ENCODE results near the gene CACNG8. TPM values are rescaled to one million over a fixed set of nuclear protein-coding genes. Genes with fewer than 3 reads are reported as not detected.

The CACNG8 gene
- total RNA-seq, 4 donors from 2014 or later = 0.04 to 0.16 TPM; not detected in 2

DNA sequence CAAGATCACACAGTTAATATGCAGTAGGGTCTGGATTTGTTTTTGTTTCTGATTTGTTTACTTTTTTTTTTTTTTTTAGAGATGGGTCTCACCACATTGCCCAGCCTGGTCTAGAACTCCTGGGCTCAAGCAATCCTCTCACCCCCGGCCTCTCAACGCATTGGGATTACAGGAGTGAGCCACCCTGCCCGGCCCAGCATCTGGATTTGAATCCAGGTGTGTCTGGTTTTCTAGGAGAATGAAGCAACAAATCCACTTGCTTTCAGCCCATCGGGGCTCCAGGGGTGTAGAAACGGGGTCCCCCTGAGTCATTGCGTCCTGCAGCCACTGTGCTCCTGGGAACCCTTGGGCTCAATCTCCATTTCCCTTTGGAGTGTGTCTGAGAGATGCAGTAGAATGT is 6.6 kb downstream of the CACNG8 start:
- no peaks in the 10 kb centered on the region for H3K9me3 ChIP-seq
- no peak for TF ChIP-seq POLR2AphosphoS5 (IDR thresholded peaks at IDR 0.05)
- TF ChIP-seq, protein P1, sequence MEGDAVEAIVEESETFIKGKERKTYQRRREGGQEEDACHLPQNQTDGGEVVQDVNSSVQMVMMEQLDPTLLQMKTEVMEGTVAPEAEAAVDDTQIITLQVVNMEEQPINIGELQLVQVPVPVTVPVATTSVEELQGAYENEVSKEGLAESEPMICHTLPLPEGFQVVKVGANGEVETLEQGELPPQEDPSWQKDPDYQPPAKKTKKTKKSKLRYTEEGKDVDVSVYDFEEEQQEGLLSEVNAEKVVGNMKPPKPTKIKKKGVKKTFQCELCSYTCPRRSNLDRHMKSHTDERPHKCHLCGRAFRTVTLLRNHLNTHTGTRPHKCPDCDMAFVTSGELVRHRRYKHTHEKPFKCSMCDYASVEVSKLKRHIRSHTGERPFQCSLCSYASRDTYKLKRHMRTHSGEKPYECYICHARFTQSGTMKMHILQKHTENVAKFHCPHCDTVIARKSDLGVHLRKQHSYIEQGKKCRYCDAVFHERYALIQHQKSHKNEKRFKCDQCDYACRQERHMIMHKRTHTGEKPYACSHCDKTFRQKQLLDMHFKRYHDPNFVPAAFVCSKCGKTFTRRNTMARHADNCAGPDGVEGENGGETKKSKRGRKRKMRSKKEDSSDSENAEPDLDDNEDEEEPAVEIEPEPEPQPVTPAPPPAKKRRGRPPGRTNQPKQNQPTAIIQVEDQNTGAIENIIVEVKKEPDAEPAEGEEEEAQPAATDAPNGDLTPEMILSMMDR (IDR thresholded peaks at IDR 0.05) = no peak
- no peak for TF ChIP-seq EP300 (IDR thresholded peaks at IDR 0.05)
- TF ChIP-seq POLR2A (IDR thresholded peaks at IDR 0.05) = no peak
- H3K4me3 ChIP-seq = no peak overlapping the region
- no peak for ATAC-seq
- H3K36me3 ChIP-seq = no peaks in the 10 kb centered on the region
- peaks cover 91% of the 10 kb centered on the region for H3K27me3 ChIP-seq
- WGBS, 2 donors (ENCODE audit: low coverage in 1 of 2) = 83 to 100% methylated on average over 1 to 3 of the region's 6 CpGs
- H3K27ac ChIP-seq = no peak overlapping the region
- no peaks in the 10 kb centered on the region for H3K4me1 ChIP-seq

DNA sequence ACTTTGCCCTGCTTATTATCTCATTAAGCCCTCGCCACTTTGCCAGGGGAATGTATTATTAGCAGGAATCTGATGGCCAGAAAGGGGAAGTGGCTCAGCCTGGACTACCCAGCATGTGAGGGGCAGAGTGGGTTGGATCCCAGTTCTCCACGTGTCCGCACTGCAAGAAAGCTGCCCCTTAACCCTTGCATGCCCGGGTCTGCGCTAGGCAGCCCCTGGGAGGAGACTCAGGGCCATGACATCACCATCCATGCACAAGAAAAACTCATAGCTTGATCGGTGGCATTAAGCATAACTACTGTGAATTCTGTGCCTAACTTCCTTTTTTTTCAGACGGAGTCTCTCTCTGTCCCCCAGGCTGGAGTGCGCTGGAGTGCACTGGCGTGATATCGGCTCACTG is 8.9 kb downstream of the CACNG8 start:
- 63% methylated on average over 5 of the region's 10 CpGs; no CpG with 5 or more reads in 1 of the 2 donors for WGBS, 2 donors (ENCODE audit: low coverage in 1 of 2)
- ATAC-seq = no peak
- TF ChIP-seq POLR2AphosphoS5 (IDR thresholded peaks at IDR 0.05) (no peak), POLR2A (IDR thresholded peaks at IDR 0.05) (no peak), EP300 (IDR thresholded peaks at IDR 0.05) (no peak)
- TF ChIP-seq, protein P1 (IDR thresholded peaks at IDR 0.05) = no peak
- H3K4me1 ChIP-seq = no peaks in the 10 kb centered on the region
- no peaks in the 10 kb centered on the region for H3K9me3 ChIP-seq
- H3K27me3 ChIP-seq = peaks cover 90% of the 10 kb centered on the region
- no peaks in the 10 kb centered on the region for H3K36me3 ChIP-seq
- no peak overlapping the region for H3K4me3 ChIP-seq
- no peak overlapping the region for H3K27ac ChIP-seq

DNA sequence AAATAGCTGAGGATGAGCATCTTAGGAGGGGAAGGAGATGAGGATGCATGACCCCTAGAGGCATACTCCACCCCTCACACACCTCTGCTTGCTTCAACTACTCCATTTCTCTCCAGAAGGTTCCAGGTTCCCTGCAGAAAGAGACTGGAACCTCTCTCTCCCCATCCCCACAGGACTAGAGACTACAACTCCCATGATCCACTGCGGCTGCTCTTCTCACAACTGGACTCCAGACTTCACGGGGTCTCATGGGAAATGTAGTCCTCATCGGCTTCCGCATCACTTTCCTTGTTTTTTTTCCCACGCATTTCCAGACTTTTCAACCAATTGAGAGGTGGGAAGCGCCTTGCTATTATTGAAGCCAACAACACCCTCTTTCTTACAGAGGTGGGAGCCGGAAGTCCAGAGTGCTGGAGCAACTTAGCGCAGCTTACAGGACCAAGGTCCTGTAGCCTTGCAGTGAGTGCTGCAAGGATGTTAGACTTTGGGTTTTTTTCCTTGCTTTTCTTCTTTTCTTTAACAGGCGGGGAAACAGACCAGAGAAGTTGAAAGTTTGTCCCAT is 14.8 kb downstream of the CACNG8 start:
- H3K4me3 ChIP-seq = peak overlapping the region in 1 of 2 donors; percentile 39
- no peaks in the 10 kb centered on the region for H3K36me3 ChIP-seq
- TF ChIP-seq POLR2A (IDR thresholded peaks at IDR 0.05) (no peak), POLR2AphosphoS5 (IDR thresholded peaks at IDR 0.05) (no peak), EP300 (IDR thresholded peaks at IDR 0.05) (no peak)
- TF ChIP-seq, protein P1 (IDR thresholded peaks at IDR 0.05) = no peak
- ATAC-seq = peak; percentile 87
- H3K9me3 ChIP-seq = no peaks in the 10 kb centered on the region
- H3K27ac ChIP-seq = no peak overlapping the region
- peaks cover 98% of the 10 kb centered on the region for H3K27me3 ChIP-seq
- WGBS, 2 donors (ENCODE audit: low coverage in 1 of 2) = 0 to 4% methylated on average over 5 to 8 of the region's 9 CpGs
- H3K4me1 ChIP-seq = peaks cover 0 to 43% (median 14%) of the 10 kb centered on the region in 3 donors

DNA sequence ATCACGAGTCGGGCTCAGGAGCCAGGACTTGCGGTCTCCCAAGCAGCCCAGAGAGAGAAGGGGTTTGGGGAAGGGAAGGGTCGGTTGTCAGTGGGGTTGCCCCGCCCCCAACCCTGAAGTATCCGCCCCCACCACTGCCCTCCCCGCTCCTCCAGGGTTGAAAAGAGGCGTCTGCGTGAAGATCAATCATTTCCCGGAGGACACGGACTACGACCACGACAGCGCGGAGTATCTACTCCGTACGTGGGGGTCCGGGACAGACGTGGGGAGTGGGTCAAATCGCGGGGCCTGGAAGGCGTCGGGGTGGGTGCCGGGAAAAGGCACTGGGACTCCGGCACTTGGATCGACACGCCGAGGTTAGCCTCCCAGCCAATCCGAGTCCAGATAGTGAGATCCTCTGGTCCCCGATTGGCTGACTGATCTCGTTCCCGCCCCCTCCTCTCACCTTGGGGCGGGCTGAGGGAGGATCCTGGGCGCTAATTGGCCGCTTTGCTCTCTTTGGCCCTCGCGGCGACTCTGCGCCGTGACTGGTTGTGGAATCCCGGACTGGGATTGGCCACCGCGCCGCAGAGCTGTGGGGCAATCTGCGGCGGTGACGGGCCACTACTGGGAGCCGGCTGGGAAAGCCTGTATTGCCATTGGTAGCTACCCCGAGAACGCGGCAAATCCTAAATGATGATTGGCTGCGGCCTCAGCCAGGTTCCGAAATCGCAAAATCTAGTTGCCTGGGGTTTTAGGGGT is 15.4 kb downstream of the CACNG8 start:
- peak overlapping the region in 1 of 2 donors; percentile 39 for H3K4me3 ChIP-seq
- TF ChIP-seq, protein P1 (IDR thresholded peaks at IDR 0.05) = no peak
- no peak for TF ChIP-seq POLR2A (IDR thresholded peaks at IDR 0.05)
- no peak for TF ChIP-seq POLR2AphosphoS5 (IDR thresholded peaks at IDR 0.05)
- no peak for TF ChIP-seq EP300 (IDR thresholded peaks at IDR 0.05)
- no peaks in the 10 kb centered on the region for H3K9me3 ChIP-seq
- H3K4me1 ChIP-seq = peaks cover 0 to 48% (median 14%) of the 10 kb centered on the region in 3 donors
- no peak overlapping the region for H3K27ac ChIP-seq
- H3K27me3 ChIP-seq = peaks cover 98% of the 10 kb centered on the region
- no peaks in the 10 kb centered on the region for H3K36me3 ChIP-seq
- ATAC-seq = peak; percentile 32
- 0 to 8% methylated on average over 3 to 4 of the region's 54 CpGs for WGBS, 2 donors (ENCODE audit: low coverage in 1 of 2)

All from gastroesophageal sphincter (tissue), 4 donors.